K562 (cell line): ENCODE data around the gene SDR42E2. TPM values are rescaled to one million over a fixed set of nuclear protein-coding genes. Genes with fewer than 3 reads are reported as not detected.

Experiments
- ELF1 ChIP-seq: fragments of 200-800 bp; sonication (Bioruptor generic); IDR thresholded peaks from 2 replicates; pipeline ENCODE4 v1.6.1; 2016; ENCODE audit warnings: missing genetic modification characterization, missing compliant biosample characterization
- ETV5 ChIP-seq: sonication (generic); formaldehyde crosslinking; IDR thresholded peaks from 2 replicates; pipeline ENCODE4 v1.4.0; 2020; ENCODE audit warnings: low read depth, mild to moderate bottlenecking, missing genetic modification reagents
- HDAC1 ChIP-seq, 2 experiments: fragments of 450-650 bp; IDR thresholded peaks; 2 replicates each; pipeline ENCODE4 v1.6.1; 2016 to 2017; ENCODE audit warnings: inconsistent platforms in 1 of 2, mild to moderate bottlenecking in 1 of 2, moderate library complexity in 1 of 2
- HIVEP1 ChIP-seq: fragments of 250-450 bp; sonication (Bioruptor Pico); IDR thresholded peaks from 2 replicates; pipeline ENCODE4 v1.4.0; 2020; ENCODE audit warnings: mild to moderate bottlenecking
- KAT7 ChIP-seq: sonication (generic); formaldehyde crosslinking; IDR thresholded peaks from 2 replicates; pipeline ENCODE4 v1.8.0; 2022; ENCODE audit warnings: missing genetic modification reagents, mild to moderate bottlenecking, borderline replicate concordance
- KDM1A ChIP-seq, 2 experiments: fragments of 450-650 bp; IDR thresholded peaks; 2 replicates each; pipeline ENCODE4 v1.6.1; 2016; ENCODE audit warnings: mild to moderate bottlenecking in 2 of 2
- MAFG ChIP-seq: fragments of 450-650 bp; conservative IDR thresholded peaks from 2 replicates; pipeline ENCODE4 v1.6.1; 2016; ENCODE audit warnings: missing genetic modification characterization, missing compliant biosample characterization
- MECOM ChIP-seq: fragments of 250-450 bp; sonication (Bioruptor Pico); IDR thresholded peaks from 2 replicates; pipeline ENCODE4 v1.8.0; 2022; ENCODE audit warnings: inconsistent platforms
- NCOA1 ChIP-seq: fragments of 450-650 bp; IDR thresholded peaks from 2 replicates; pipeline ENCODE4 v1.6.1; 2016; ENCODE audit warnings: low read depth
- NR2C2 ChIP-seq, 2 experiments: fragments of 200-800 bp in 1 of 2; sonication (Bioruptor generic) in 1 of 2; sonication (generic) in 1 of 2; formaldehyde crosslinking in 1 of 2; IDR thresholded peaks; 2 replicates each; pipeline versions ENCODE4 v1.6.1 to v1.8.0; 2016 to 2022; ENCODE audit warnings: mild to moderate bottlenecking in 1 of 2, missing compliant biosample characterization in 1 of 2, missing genetic modification characterization in 1 of 2, missing genetic modification reagents in 1 of 2
- RBM34 ChIP-seq: fragments of 200-400 bp; formaldehyde crosslinking; IDR thresholded peaks from 2 replicates; pipeline ENCODE4 v1.6.1; 2018; ENCODE audit warnings: low read length, borderline replicate concordance; ENCODE audit not compliant: insufficient read depth
- SIN3A ChIP-seq, 2 experiments: fragments of 150-350 bp in 1 of 2; IDR thresholded peaks; 2 replicates each; pipeline ENCODE4 v1.6.1; 2011 to 2016; ENCODE audit warnings: borderline replicate concordance in 2 of 2, low read depth in 2 of 2, low read length in 2 of 2, mild to moderate bottlenecking in 2 of 2, moderate library complexity in 2 of 2; ENCODE audit not compliant: control insufficient read depth in 1 of 2
- SP2 ChIP-seq: IDR thresholded peaks from 2 replicates; pipeline ENCODE4 v1.6.1; 2011; ENCODE audit warnings: mild to moderate bottlenecking, low read depth, low read length, moderate library complexity; ENCODE audit not compliant: poor library complexity, severe bottlenecking; ENCODE audit errors: extremely low read depth
- TAF15 ChIP-seq: fragments of 200-400 bp; formaldehyde crosslinking; IDR thresholded peaks from 2 replicates; pipeline ENCODE4 v1.6.1; 2017; ENCODE audit warnings: mild to moderate bottlenecking, low read depth, low read length, moderate library complexity
- TRIM28 ChIP-seq: fragments of 450-650 bp; IDR thresholded peaks from 2 replicates; pipeline ENCODE4 v1.6.1; 2017
- ZKSCAN3 ChIP-seq: fragments of 250-450 bp; sonication (Bioruptor Pico); IDR thresholded peaks from 2 replicates; pipeline ENCODE4 v1.4.0; 2020
- ZNF134 ChIP-seq: fragments of 250-450 bp; sonication (Bioruptor Pico); conservative IDR thresholded peaks from 2 replicates; pipeline ENCODE4 v1.4.0; 2020
- ZNF561 ChIP-seq: fragments of 450-650 bp; formaldehyde crosslinking; conservative IDR thresholded peaks from 2 replicates; pipeline ENCODE4 v1.4.0; 2020; ENCODE audit warnings: mild to moderate bottlenecking, moderate library complexity
- polyA plus RNA-seq, 8 experiments: library from polyadenylated mRNA; depleted of rRNA in 4 of 8; stranded (reverse) in 5 of 8; unstranded in 3 of 8; fragments of >200 nt; fragmentation: Nextera tagmentation in 2 of 8; fragmentation: Illumina TruSeq in 1 of 8; extraction: Ambion mirVana in 2 of 8; extraction: Trizol in 1 of 8; gene quantifications; 2 replicates each; pipeline versions ENCODE4 v1.2.1 to v1.2.3, GENCODE V29; 2011 to 2014; ENCODE audit warnings: inconsistent platforms in 1 of 8, missing spikeins in 1 of 8
- total RNA-seq, 7 experiments: library from RNA; depleted of rRNA in 6 of 7; stranded (reverse); fragments of >200 nt in 6 of 7; fragmentation: Illumina TruSeq in 2 of 7; extraction: Trizol in 2 of 7; gene quantifications; 2 replicates each; pipeline versions ENCODE4 v1.2.1 to v1.2.3, GENCODE V29; 2011 to 2021; ENCODE audit warnings: low replicate concordance in 1 of 7
- TF ChIP-seq, protein P1 (sequence below): fragments of 450-650 bp; formaldehyde crosslinking; IDR thresholded peaks from 2 replicates; pipeline ENCODE4 v1.4.0; 2020; ENCODE audit warnings: mild to moderate bottlenecking, moderate library complexity
- TF ChIP-seq, protein P2 (sequence below): sonication (generic); formaldehyde crosslinking; IDR thresholded peaks from 2 replicates; pipeline ENCODE4 v1.4.0; 2020; ENCODE audit warnings: mild to moderate bottlenecking, missing genetic modification reagents
- TF ChIP-seq, protein P3 (sequence below): fragments of 250-450 bp; sonication (Bioruptor Pico); IDR thresholded peaks from 2 replicates; pipeline ENCODE4 v1.5.0; 2020; ENCODE audit warnings: mild to moderate bottlenecking, borderline replicate concordance

The SDR42E2 gene
- total and polyA plus RNA-seq, 9 of the 15 experiments (the other 6 are each of a cell fraction or from before 2014, with no cell fraction given) = 0.03 to 0.07 (median 0.04) TPM; not detected in 4

DNA sequence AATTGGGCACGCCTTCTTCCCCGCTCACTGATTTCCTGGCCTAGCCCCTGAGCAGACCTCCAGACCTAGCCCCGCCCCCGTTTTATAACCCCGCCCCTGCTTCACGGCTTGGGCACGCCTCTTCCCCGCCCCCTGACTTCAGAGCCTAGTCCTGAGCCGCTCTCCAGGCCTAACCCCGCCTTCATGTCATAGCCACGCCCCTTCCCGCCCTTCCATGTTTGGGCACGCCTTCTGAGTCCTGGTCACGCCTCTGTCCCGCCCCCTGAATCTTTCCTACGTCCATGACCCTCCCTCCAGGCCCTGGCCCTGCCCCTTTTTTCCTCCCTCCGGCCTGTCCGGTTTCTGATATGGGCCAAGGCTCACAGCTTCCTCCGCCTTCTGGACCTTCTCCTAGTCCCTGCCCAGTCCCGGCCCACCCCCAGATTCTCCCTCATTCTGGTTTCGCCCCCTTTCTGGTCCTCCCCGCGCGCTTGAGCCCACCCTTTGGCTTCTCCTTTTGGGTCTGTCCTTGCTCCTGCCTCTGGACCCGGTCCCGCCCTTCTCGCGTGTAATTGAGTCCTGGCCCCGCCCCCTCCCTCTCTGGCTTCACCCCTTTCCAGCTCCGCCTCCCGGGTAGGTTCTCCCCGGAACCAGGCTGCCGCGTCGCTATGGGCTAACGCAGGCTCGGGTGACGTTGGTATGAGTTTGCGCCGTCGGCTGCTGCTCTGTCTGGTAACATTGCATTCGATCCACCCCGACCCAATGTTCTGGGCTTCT lies 28.6 kb downstream of the SDR42E2 start (continued):
- TF ChIP-seq, protein P1, sequence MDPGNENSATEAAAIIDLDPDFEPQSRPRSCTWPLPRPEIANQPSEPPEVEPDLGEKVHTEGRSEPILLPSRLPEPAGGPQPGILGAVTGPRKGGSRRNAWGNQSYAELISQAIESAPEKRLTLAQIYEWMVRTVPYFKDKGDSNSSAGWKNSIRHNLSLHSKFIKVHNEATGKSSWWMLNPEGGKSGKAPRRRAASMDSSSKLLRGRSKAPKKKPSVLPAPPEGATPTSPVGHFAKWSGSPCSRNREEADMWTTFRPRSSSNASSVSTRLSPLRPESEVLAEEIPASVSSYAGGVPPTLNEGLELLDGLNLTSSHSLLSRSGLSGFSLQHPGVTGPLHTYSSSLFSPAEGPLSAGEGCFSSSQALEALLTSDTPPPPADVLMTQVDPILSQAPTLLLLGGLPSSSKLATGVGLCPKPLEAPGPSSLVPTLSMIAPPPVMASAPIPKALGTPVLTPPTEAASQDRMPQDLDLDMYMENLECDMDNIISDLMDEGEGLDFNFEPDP (CRISPR knock-in tag) = no peak
- no peak for TF ChIP-seq MECOM (CRISPR knock-in tag)
- TF ChIP-seq RBM34 = no peak
- TF ChIP-seq SP2 = no peak
- TF ChIP-seq ZNF561 = no peak
- TF ChIP-seq SIN3A (IDR thresholded peaks at IDR 0.05; ENCODE audit: borderline replicate concordance in 2 of 2, control insufficient read depth in 1 of 2, low read depth in 2 of 2, low read length in 2 of 2) = no peak; a peak in 1 of 4 replicates
- TF ChIP-seq, protein P2, sequence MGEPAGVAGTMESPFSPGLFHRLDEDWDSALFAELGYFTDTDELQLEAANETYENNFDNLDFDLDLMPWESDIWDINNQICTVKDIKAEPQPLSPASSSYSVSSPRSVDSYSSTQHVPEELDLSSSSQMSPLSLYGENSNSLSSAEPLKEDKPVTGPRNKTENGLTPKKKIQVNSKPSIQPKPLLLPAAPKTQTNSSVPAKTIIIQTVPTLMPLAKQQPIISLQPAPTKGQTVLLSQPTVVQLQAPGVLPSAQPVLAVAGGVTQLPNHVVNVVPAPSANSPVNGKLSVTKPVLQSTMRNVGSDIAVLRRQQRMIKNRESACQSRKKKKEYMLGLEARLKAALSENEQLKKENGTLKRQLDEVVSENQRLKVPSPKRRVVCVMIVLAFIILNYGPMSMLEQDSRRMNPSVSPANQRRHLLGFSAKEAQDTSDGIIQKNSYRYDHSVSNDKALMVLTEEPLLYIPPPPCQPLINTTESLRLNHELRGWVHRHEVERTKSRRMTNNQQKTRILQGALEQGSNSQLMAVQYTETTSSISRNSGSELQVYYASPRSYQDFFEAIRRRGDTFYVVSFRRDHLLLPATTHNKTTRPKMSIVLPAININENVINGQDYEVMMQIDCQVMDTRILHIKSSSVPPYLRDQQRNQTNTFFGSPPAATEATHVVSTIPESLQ (CRISPR knock-in tag) = no peak
- TF ChIP-seq ZNF134 (CRISPR knock-in tag) = peak; percentile 96
- TF ChIP-seq ZKSCAN3 (CRISPR knock-in tag) = no peak
- no peak for TF ChIP-seq KDM1A (IDR thresholded peaks at IDR 0.05)
- TF ChIP-seq ELF1 (tag) = peak; percentile 14; the same call in 1 of the 2 replicates
- TF ChIP-seq TAF15 = no peak
- TF ChIP-seq HDAC1 (IDR thresholded peaks at IDR 0.05) = peak in 1 of 2 experiments; percentile 67; a peak in 1 of 4 replicates
- TF ChIP-seq MAFG (tag) = no peak
- no peak for TF ChIP-seq ETV5 (CRISPR knock-in tag)
- no peak for TF ChIP-seq HIVEP1 (CRISPR knock-in tag)
- peak; percentile 53; the same call in 1 of the 2 replicates for TF ChIP-seq NCOA1
- TF ChIP-seq KAT7 (CRISPR knock-in tag) = no peak
- TF ChIP-seq TRIM28 = no peak
- TF ChIP-seq, protein P3, sequence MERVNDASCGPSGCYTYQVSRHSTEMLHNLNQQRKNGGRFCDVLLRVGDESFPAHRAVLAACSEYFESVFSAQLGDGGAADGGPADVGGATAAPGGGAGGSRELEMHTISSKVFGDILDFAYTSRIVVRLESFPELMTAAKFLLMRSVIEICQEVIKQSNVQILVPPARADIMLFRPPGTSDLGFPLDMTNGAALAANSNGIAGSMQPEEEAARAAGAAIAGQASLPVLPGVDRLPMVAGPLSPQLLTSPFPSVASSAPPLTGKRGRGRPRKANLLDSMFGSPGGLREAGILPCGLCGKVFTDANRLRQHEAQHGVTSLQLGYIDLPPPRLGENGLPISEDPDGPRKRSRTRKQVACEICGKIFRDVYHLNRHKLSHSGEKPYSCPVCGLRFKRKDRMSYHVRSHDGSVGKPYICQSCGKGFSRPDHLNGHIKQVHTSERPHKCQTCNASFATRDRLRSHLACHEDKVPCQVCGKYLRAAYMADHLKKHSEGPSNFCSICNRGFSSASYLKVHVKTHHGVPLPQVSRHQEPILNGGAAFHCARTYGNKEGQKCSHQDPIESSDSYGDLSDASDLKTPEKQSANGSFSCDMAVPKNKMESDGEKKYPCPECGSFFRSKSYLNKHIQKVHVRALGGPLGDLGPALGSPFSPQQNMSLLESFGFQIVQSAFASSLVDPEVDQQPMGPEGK = no peak
- no peak for TF ChIP-seq NR2C2 (CRISPR knock-in tag; IDR thresholded peaks at IDR 0.05)
- TF ChIP-seq NR2C2 (tag; IDR thresholded peaks at IDR 0.05) = no peak
